NOMO-1 (cell line): ENCODE measurements around the gene POU2F1.
A peak's percentile ranks its signal among the peaks of the same experiment; 100 is the strongest.

Source experiments
- DNase-seq, 2 experiments: peaks; one replicate each; lab custom pipeline; 2025; ENCODE audit not compliant: unreplicated experiment in 2 of 2; lab: John Stamatoyannopoulos, UW

POU2F1 gene

DNA sequence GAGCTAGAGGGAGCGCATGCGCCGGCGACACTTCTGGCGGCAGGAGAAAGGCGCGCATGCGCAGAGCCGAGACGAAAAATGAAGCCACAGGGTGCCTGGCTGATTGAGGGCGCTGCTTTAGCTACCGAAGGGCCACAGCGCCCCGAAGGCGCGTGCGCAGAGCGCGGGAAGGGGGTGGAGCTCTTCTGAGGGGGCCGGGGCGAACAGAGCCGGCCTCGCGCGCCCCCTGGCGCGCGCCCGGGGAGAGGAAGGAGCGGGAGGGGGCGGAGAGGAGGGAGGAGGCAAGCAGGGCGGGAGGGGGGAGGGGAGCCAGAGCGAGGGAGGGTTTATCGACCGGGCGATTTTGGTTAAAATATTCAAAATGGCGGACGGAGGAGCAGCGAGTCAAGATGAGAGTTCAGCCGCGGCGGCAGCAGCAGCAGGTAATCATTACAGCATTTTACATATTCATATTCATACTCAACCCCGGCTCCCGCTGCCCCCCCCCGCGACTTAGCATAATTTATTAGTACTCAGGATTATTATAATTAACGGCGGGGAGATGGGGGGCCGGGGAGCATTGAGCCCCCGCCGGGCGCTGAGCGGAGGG lies at the start of gene POU2F1:
Gene POU2F1, plus strand, starts transcription at position 350 of the 589 bp plus-strand sequence. Its CDS starts 12 bp downstream, at position 362.
- DNase-seq: peak; percentile 98

- DNase-seq: no peak
Observed at GRCh38 chr1:167171286-167171929, 49.3 kb upstream of the POU2F1 start.

DNA sequence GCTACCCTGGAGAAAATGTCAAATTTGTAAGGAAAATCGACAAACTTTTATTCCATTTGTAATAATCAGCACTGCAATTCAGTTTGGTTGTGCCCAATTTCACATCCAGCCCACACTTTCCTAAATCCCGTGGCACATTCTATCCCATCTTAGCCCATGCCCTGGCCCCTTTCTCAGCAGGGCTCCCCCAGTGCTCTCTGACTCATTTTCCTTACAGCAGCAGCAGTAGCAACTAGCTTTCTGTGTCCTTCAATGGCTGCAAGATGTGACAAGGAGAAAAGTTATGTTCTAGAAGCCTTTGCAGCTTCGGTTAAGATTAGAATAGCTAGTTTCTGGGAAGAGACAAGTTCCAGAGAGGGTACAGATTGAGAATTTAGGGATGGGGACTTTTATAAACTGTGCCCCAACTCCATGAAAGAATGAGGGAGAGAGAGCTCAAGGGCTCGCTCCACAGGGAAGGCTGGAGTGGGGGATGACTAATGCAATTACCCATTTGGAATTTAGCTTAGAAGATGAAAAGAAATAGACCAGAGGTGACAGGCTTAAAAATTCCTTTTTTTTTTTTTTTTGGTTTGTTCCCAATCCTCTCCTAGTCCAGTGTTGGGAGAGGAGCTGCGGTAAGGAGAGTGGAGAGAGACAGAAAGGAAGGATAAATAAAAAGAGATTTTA lies 47.0 kb upstream of the POU2F1 start:
- no peak for DNase-seq

DNA sequence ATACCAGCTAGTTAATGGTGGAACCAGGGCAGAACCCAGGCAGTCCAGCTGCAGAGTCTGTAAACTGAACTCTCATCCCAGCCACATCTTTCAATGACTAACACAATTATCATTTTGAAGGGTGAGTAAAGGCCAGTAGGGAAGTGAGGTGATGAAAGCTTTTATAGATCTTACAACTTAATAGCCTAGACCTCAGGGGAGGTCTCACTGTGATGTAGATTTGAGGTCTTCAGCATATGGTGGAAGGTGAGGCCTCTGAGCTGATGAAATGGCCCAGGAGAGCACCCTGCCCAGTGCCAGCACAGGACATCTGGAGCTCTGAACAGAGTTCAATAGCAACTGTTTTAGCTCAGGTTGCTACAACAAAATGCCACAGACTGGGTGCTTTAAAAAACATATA lies 44.8 kb upstream of the POU2F1 start:
- no peak for DNase-seq

DNA sequence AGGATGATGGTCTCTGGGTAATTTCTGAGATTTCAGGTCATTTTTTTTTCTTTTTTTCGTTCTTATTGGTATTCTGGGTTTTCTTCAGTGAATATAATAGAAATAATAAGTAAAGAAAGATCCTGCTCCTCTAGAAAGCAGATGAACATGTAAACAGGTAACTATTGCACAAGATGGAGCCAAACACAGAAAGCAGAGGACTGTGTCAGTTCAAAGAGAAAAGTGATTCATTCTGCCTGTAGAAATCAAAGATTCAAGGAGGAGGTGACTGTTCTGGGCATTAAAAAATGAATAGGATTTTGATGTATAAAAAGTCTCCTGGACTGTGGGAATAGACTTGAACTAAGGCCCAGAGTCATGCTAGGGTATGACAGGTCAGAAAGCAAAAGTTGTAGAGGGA lies 41.9 kb upstream of the POU2F1 start:
- no peak for DNase-seq

DNA sequence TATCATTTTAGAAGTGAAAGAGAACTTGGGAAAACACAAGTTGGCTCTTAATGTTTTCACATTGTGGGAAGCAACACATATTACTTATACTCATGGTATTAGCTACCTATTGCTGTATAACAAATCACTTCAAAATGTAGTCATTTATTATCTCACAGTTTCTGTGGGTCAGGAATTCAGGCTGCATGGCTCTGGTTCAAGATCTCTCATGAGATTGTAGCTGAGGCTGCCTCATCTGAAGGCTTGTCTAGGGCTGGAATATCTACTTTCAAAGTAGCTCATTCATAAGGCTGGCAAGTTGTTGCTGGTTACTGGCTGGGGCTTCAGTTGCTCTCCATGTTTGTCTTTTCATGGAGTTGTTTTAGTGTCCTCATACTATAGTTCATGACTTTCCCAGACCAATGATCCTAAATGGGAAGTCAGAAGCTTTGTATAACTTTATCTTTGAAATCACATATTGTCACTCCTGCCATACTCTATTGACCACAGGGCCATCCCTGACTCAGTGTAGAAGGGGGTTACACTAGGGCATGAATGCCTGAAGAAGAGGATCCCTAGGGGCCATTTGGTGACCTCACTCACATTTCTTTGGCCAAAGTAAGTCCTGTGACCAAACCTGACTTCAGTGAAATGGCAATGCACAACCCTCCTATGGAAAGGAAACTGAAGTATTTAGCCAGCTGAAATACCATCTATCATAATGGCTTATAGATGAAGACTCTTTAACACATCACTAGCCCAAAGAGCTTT lies 37.9 kb upstream of the POU2F1 start:
- no peak for DNase-seq

- no peak for DNase-seq
Observed at GRCh38 chr1:167184081-167184480, 36.6 kb upstream of the POU2F1 start.

GRCh38 chr1:167185062-167185461 lies 35.6 kb upstream of the POU2F1 start:
- DNase-seq: no peak

- no peak for DNase-seq
Observed at GRCh38 chr1:167185974-167186657, 34.6 kb upstream of the POU2F1 start.

DNA sequence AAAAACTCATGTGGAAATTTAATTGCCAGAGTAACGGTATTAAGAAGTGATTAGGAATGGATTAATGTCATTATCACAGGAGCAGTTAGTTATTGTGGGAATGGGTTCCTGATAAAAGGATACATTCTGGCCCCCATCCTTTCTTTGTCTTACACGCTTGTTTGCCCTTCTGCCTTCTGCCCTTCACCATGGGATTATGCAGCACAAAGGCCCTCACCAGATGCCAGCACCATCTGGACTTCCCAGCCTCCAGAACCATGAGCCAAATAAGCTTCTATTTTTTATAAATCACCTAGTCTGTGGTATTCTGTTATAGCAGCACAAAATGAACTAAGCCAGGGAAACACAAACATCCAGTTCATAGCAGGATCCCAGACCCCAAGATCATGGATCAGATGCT lies 33.9 kb upstream of the POU2F1 start:
- DNase-seq: no peak

DNA sequence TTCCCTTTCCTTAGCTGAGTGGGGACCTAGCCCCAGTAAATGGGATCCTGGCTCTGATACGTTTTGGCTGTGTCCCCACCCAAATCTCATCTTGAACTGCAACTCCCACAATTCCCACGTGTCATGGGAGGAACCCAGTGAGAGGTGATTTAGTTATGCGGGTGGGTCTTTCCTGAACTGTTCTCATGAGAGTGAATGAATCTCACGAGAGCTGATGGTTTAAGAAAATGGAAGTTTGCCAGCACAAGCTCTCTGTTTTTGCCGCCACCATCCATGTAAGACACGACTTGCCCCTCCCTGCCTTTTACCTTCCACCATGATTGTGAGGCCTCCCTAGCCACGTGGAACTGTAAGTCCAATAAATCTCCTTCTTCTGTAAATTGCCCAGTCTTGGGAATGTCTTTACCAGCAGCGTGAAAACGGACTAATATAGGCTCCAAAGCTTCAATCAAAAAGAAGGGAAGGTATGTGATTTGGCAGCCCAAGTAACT lies 29.9 kb upstream of the POU2F1 start:
- DNase-seq: no peak

- DNase-seq: no peak
Observed at GRCh38 chr1:167191958-167192357, 28.7 kb upstream of the POU2F1 start.

DNA sequence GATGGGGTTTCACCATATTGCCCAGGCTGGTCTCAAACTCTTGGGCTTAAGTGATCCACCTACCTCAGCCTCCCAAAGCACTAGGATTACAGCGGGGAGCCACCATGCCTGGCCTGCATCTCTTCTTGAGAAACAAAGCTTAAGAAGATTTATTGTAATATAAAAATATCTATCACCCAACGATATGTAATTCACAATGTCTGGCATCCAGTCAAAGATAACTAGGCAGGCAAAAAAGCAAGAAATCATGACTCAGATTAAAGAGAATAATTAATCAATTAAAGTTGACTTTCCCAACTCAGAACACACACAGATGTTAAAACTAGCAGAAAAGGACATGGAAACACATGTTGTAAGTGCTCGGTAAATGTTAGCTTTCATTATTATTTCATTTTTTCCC lies 26.5 kb upstream of the POU2F1 start:
- DNase-seq: no peak

DNA sequence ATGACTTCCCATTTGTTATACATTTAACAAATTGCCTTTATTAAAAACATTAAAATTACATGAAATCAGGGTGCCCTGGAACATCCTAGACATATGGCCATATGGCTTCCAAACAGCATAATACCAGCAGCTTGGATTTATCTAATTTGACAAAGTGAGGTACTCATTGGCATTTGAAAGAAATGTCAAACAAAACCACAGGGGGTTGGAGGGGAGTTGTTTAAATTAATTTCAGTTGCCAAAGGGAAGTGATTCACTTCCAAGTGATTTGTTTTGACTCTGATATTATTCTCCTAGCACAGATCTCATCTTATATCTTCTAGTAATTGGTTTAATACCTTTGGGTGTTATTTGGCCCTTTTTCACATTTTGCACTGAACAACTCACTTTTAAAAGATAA lies 24.5 kb upstream of the POU2F1 start:
- no peak for DNase-seq

DNA sequence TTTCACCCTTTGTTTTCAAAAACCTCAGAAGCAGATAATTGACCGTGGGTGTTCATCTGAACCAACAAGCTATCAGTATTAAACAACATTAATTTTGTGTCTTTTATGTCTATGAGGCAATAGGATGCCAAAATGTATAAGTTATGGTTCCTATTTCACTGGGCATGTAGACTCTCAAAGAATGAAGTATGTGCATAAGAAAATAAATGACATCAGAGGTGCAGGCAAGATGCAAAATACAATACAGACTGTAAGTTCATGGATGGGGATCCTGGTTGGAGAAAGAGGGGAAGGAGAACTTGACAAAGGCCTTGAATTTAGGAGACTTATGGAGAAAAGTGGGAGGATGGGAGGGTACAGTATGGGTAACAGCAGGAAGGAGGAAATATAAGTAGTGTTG lies 23.4 kb upstream of the POU2F1 start:
- no peak for DNase-seq

DNA sequence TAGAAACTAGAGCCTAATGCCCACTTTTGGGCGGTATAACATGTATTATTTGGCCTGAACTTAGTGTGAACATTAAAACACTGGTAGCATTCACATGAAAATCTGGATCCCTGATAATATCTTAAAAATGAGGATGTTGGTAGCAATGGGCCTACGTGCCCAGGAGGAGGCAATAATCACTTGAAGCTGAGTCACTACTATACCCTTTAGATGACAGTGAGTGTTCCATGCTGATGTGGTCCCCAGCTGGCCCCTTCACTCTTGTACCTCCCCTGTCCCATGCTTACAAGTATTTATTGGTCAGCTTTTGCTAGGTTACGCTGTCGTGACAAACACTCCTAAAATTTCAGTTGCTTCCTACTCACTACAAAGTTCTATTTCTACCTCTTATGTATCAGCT lies 23.0 kb upstream of the POU2F1 start:
- no peak for DNase-seq

DNA sequence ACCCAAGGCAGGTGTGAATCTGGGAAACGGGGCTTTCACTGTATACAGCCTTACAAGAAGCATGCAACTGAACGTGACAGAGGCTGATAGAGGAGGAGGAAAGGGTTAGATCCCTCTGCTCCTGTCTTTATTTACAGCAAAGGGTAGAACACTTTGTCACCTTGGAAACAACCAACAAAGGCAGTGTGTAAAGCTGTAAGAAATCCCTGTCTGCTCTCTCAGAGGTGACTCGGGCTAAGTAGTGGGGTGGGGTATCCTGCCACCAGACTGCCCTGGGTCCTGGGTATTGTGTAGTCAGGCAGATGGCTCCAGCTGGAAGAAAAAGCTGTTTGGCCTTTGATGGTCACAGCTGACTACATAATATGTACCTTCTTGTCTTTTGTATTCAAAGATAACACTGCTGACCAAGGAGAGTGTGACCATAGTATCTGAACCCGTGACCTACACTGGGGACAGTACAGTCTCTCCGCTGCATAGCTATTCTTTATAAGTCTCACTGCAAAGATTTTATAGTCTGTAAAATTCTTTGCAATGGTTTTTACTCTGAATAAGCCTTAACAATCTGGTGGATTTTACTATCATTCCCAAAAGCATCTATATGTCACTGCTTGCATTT lies 22.1 kb upstream of the POU2F1 start:
- no peak for DNase-seq

- DNase-seq: no peak
Observed at GRCh38 chr1:167199656-167200055, 21.0 kb upstream of the POU2F1 start.

DNA sequence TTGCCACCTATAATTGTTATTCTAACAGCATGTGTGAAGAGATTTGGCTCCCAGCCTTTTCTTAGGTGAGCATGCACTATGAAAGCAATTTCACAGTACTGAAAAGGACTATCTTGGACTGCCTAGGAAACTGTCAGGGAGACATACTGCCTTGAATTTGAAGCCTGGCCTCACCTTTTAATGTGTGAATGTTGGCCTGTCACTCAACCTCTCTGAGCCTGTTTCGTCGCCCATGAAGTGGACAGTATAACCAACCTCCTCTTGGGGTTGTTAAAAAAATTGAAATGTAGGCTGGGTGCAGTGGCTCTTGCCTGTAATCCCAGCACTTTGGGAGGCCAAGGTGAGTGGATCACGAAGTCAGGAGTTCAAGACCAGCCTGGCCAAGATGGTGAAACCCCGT lies 20.4 kb upstream of the POU2F1 start:
- no peak for DNase-seq

- DNase-seq: no peak
Observed at GRCh38 chr1:167200749-167201148, 19.9 kb upstream of the POU2F1 start.
